Measurements from ENCODE around the gene MAN2B2.

GRCh38 chr4:6620891-6621555 lies 46.0 kb downstream of the MAN2B2 start:
- no peak for TF ChIP-seq POLR2A (IDR thresholded peaks at IDR 0.05; ENCODE audit: low read length)
- TF ChIP-seq GATA1 (IDR thresholded peaks at IDR 0.05; ENCODE audit: low read depth, low read length), result no peak

All from erythroblast (primary cell).